ENCODE data around the gene CPD. TPM values are rescaled to one million over a fixed set of nuclear protein-coding genes. Genes with fewer than 3 reads are reported as not detected.

Gene CPD
- total and polyA plus RNA-seq, 2 of the 13 experiments (the other 11 are each of a cell fraction or from before 2014, with no cell fraction given) = 46.1 to 72.3 TPM

DNA sequence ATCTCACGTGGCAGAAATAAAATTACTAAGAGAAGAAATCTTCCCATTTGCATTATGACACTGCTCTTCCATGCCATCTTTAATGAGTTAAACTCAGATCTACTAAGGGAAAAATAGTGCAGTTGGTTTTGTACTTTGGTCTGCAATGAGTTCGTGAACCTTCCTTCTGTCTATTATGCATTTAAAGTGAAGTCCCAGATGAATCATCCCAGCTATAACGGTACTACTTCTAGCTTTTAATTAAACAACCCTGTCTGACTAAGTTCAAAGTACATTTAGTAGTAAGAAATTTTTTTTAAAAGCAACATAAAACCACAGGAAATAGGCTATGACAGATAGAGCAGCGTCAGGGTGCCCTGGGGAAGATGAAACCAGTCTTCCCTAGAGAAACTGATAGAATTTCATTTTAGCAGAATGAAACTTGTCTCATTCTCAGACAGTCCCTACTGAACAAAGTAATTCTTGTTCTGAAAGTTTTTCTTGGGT is 46.6 kb upstream of the CPD start (continued):
- TF ChIP-seq EP300 (IDR thresholded peaks at IDR 0.05; ENCODE audit: low read depth in 2 of 2, low read length in 2 of 2) (0 out of 4 replicates have a peak, but pooled peaks of 1 of the 2 experiments have one; percentile 37), EP300 (CRISPR knock-in tag; IDR thresholded peaks at IDR 0.05; ENCODE audit: borderline replicate concordance) (no peak), MTF2 (CRISPR knock-in tag; IDR thresholded peaks at IDR 0.05; ENCODE audit: borderline replicate concordance) (no peak), IKZF4 (CRISPR knock-in tag; IDR thresholded peaks at IDR 0.05; ENCODE audit: borderline replicate concordance, low read depth, not compliant biosample characterization) (no peak), SALL2 (CRISPR knock-in tag; IDR thresholded peaks at IDR 0.05) (no peak), PHB2 (IDR thresholded peaks at IDR 0.05; ENCODE audit: partially characterized antibody) (no peak), ZNF263 (CRISPR knock-in tag; IDR thresholded peaks at IDR 0.05) (no peak), RFX5 (IDR thresholded peaks at IDR 0.05; ENCODE audit: low read depth, low read length) (no peak), ARNT2 (CRISPR knock-in tag; IDR thresholded peaks at IDR 0.05; ENCODE audit: low read depth) (no peak), ZNF430 (CRISPR knock-in tag; IDR thresholded peaks at IDR 0.05) (no peak), ZNF615 (CRISPR knock-in tag; IDR thresholded peaks at IDR 0.05; ENCODE audit: borderline replicate concordance) (no peak), FIP1L1 (IDR thresholded peaks at IDR 0.05; ENCODE audit: borderline replicate concordance, insufficient read depth, low read depth, low read length) (no peak), ZNF274 (CRISPR knock-in tag; IDR thresholded peaks at IDR 0.05) (no peak)
- TF ChIP-seq, protein P1, sequence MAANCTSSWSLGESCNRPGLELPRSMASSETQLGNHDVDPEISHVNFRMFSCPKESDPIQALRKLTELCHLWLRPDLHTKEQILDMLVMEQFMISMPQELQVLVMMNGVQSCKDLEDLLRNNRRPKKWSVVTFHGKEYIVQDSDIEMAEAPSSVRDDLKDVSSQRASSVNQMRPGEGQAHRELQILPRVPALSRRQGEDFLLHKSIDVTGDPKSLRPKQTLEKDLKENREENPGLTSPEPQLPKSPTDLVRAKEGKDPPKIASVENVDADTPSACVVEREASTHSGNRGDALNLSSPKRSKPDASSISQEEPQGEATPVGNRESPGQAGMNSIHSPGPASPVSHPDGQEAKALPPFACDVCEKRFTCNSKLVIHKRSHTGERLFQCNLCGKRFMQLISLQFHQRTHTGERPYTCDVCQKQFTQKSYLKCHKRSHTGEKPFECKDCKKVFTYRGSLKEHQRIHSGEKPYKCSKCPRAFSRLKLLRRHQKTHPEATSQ (CRISPR knock-in tag; IDR thresholded peaks at IDR 0.05; ENCODE audit: borderline replicate concordance) = no peak
- TF ChIP-seq, protein P2, sequence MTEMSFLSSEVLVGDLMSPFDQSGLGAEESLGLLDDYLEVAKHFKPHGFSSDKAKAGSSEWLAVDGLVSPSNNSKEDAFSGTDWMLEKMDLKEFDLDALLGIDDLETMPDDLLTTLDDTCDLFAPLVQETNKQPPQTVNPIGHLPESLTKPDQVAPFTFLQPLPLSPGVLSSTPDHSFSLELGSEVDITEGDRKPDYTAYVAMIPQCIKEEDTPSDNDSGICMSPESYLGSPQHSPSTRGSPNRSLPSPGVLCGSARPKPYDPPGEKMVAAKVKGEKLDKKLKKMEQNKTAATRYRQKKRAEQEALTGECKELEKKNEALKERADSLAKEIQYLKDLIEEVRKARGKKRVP (CRISPR knock-in tag; IDR thresholded peaks at IDR 0.05) = no peak
- TF ChIP-seq, protein P3, sequence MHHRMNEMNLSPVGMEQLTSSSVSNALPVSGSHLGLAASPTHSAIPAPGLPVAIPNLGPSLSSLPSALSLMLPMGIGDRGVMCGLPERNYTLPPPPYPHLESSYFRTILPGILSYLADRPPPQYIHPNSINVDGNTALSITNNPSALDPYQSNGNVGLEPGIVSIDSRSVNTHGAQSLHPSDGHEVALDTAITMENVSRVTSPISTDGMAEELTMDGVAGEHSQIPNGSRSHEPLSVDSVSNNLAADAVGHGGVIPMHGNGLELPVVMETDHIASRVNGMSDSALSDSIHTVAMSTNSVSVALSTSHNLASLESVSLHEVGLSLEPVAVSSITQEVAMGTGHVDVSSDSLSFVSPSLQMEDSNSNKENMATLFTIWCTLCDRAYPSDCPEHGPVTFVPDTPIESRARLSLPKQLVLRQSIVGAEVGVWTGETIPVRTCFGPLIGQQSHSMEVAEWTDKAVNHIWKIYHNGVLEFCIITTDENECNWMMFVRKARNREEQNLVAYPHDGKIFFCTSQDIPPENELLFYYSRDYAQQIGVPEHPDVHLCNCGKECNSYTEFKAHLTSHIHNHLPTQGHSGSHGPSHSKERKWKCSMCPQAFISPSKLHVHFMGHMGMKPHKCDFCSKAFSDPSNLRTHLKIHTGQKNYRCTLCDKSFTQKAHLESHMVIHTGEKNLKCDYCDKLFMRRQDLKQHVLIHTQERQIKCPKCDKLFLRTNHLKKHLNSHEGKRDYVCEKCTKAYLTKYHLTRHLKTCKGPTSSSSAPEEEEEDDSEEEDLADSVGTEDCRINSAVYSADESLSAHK (CRISPR knock-in tag; IDR thresholded peaks at IDR 0.05; ENCODE audit: borderline replicate concordance) = no peak
- TF ChIP-seq, protein P4, sequence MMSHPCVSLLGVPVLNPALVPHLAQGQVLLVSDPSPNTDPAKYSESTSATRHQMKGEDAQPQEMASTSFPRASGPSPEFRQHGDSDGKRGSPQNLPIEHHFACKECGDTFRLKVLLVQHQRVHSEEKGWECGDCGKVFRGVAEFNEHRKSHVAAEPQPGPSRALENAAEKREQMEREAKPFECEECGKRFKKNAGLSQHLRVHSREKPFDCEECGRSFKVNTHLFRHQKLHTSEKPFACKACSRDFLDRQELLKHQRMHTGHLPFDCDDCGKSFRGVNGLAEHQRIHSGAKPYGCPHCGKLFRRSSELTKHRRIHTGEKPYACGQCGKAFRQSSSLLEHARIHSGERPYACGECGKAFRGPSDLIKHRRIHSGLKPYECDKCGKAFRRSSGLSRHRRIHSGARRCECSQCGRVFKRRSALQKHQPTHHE (CRISPR knock-in tag; IDR thresholded peaks at IDR 0.05; ENCODE audit: borderline replicate concordance) = no peak
- TF ChIP-seq, protein P5, sequence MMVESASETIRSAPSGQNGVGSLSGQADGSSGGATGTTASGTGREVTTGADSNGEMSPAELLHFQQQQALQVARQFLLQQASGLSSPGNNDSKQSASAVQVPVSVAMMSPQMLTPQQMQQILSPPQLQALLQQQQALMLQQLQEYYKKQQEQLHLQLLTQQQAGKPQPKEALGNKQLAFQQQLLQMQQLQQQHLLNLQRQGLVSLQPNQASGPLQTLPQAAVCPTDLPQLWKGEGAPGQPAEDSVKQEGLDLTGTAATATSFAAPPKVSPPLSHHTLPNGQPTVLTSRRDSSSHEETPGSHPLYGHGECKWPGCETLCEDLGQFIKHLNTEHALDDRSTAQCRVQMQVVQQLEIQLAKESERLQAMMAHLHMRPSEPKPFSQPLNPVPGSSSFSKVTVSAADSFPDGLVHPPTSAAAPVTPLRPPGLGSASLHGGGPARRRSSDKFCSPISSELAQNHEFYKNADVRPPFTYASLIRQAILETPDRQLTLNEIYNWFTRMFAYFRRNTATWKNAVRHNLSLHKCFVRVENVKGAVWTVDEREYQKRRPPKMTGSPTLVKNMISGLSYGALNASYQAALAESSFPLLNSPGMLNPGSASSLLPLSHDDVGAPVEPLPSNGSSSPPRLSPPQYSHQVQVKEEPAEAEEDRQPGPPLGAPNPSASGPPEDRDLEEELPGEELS (CRISPR knock-in tag; IDR thresholded peaks at IDR 0.05) = no peak
